PC-9 (cell line): Measurements from ENCODE around the gene NUDC. TPM values are rescaled to one million over a fixed set of nuclear protein-coding genes. Genes with fewer than 3 reads are reported as not detected.
"Not testable (repeated sequence)": the region's sequence is repeated elsewhere in the genome, so short reads cannot be mapped to it uniquely, and the experiment has no call there.

Experiments
- BruUV-seq: library from RNA; stranded (reverse); fragments of 400-500 nt; replicated peaks from 2 replicates; lab custom pipeline; 2021; lab: Mats Ljungman, UMichigan
- CTCF ChIA-PET: fragments of 300-600 bp; sonication (Branson Sonifier 250); formaldehyde crosslinking; loops from one replicate; lab custom pipeline; 2022; ENCODE audit warnings: antibody characterized with exemption; lab: Charles Lee
- POLR2A ChIA-PET: fragments of 300-600 bp; sonication (Branson Sonifier 250); formaldehyde crosslinking; loops from one replicate; lab custom pipeline; 2022; ENCODE audit warnings: antibody characterized with exemption; ENCODE audit not compliant: unreplicated experiment; lab: Charles Lee
- DNase-seq, 2 experiments: peaks; one replicate each; pipeline versions ENCODE4 v3.0.0 to v3.0.0-alpha.2; 2015 to 2022; ENCODE audit warnings: mixed read lengths in 1 of 2
- H2AFZ ChIP-seq: fragments of 200-600 bp; sonication (generic); 2 replicates; pipeline ENCODE4 v1.8.1; 2017; ENCODE audit warnings: antibody characterized with exemption
- H3F3A ChIP-seq: fragments of 200-600 bp; sonication (generic); 2 replicates; pipeline ENCODE4 v1.8.1; 2017; ENCODE audit warnings: antibody characterized with exemption, mild to moderate bottlenecking, low read depth; ENCODE audit not compliant: insufficient read depth
- H3K27ac ChIP-seq: fragments of 200-600 bp; sonication (generic); 2 replicates; pipeline ENCODE4 v1.6.1; 2016; ENCODE audit warnings: mixed run types
- H3K27me3 ChIP-seq: fragments of 200-600 bp; sonication (generic); 2 replicates; pipeline ENCODE4 v1.6.1; 2016; ENCODE audit warnings: low read depth, mixed run types; ENCODE audit not compliant: insufficient read depth
- H3K36me3 ChIP-seq: fragments of 200-600 bp; sonication (generic); 2 replicates; pipeline ENCODE4 v1.6.1; 2016; ENCODE audit warnings: low read depth, mixed run types
- H3K4me1 ChIP-seq: fragments of 200-600 bp; sonication (generic); replicated peaks from 2 replicates; pipeline ENCODE4 v1.6.1; 2016; ENCODE audit warnings: mixed run types; ENCODE audit not compliant: insufficient read depth
- H3K4me2 ChIP-seq: fragments of 200-600 bp; sonication (generic); 2 replicates; pipeline ENCODE4 v1.6.1; 2017; ENCODE audit warnings: mixed run types
- H3K4me3 ChIP-seq: fragments of 200-600 bp; sonication (generic); 2 replicates; pipeline ENCODE4 v1.6.1; 2016; ENCODE audit warnings: mixed run types
- H3K79me2 ChIP-seq: fragments of 200-600 bp; sonication (generic); 2 replicates; pipeline ENCODE4 v1.6.1; 2017; ENCODE audit warnings: low read depth, mixed run types
- H3K9me2 ChIP-seq: fragments of 200-600 bp; sonication (generic); 2 replicates; pipeline ENCODE4 v1.8.1; 2017; ENCODE audit warnings: mild to moderate bottlenecking; ENCODE audit not compliant: insufficient read depth
- H3K9me3 ChIP-seq: fragments of 200-600 bp; sonication (generic); 2 replicates; pipeline ENCODE4 v1.8.1; 2016; ENCODE audit warnings: low read depth; ENCODE audit not compliant: insufficient read depth
- H4K20me1 ChIP-seq: fragments of 200-600 bp; sonication (generic); 2 replicates; pipeline ENCODE4 v1.8.1; 2017; ENCODE audit not compliant: insufficient read depth
- EZH2 ChIP-seq: fragments of 200-600 bp; sonication (generic); IDR thresholded peaks from 2 replicates; pipeline ENCODE4 v1.8.0; 2017; ENCODE audit warnings: antibody characterized with exemption, low read depth
- intact Hi-C: fragments of 100-400 bp; cut with micrococcal nuclease; formaldehyde crosslinking; loops from one replicate; pipeline ENCODE4 v1.10.0; 2022; ENCODE audit not compliant: unreplicated experiment
- total RNA-seq: library from RNA; stranded (reverse); gene quantifications from 2 replicates; pipeline ENCODE4 v1.2.3, GENCODE V29; 2021
- TF ChIP-seq, protein P1 (sequence below): fragments of 200-600 bp; sonication (generic); conservative IDR thresholded peaks from 2 replicates; pipeline ENCODE4 v1.6.1; 2017; ENCODE audit warnings: mixed run types, antibody characterized with exemption, mild to moderate bottlenecking, moderate library complexity

Gene NUDC
- total RNA-seq, 1 experiment from 2014 or later: 104 TPM

DNA sequence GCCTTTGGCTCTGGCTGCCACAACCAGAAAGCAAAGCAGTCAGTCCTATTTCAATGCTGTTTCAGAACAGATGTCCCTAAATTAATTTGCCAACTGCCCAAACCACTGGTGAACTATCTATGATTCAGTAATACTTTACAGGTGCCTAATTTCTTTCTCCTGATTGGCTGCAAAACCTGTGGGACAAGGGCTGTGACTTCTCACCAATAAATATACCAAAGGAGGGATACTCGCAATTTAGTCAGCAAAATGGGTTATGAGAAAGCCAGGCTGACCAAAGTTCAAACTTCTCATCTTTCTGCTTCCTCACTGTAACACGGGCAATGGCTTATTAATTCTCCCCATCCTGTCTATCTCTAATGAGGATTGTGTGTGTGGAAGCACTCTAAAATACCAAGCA, 44.2 kb upstream of the NUDC start:
- H3K9me3 ChIP-seq: no peaks in the 10 kb centered on the region
- peak overlapping the region; percentile 72 for H3K4me2 ChIP-seq
- no peaks in the 10 kb centered on the region for H3K9me2 ChIP-seq
- POLR2A ChIA-PET: interaction anchor here (0.6 to 0.7 kb wide), 3 partner anchors 116 to 287 kb away, joined by 3 to 5 read pairs (median 3); no protein-coding TSS in a partner anchor
- no peak for TF ChIP-seq EZH2
- TF ChIP-seq, protein P1, sequence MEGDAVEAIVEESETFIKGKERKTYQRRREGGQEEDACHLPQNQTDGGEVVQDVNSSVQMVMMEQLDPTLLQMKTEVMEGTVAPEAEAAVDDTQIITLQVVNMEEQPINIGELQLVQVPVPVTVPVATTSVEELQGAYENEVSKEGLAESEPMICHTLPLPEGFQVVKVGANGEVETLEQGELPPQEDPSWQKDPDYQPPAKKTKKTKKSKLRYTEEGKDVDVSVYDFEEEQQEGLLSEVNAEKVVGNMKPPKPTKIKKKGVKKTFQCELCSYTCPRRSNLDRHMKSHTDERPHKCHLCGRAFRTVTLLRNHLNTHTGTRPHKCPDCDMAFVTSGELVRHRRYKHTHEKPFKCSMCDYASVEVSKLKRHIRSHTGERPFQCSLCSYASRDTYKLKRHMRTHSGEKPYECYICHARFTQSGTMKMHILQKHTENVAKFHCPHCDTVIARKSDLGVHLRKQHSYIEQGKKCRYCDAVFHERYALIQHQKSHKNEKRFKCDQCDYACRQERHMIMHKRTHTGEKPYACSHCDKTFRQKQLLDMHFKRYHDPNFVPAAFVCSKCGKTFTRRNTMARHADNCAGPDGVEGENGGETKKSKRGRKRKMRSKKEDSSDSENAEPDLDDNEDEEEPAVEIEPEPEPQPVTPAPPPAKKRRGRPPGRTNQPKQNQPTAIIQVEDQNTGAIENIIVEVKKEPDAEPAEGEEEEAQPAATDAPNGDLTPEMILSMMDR: no peak
- no peak overlapping the region for H2AFZ ChIP-seq
- no peaks in the 10 kb centered on the region for H3K36me3 ChIP-seq
- CTCF ChIA-PET: interaction anchor here (0.5 to 1.9 kb wide), 2 partner anchors 176 to 754 kb away, joined by 3 read pairs; no protein-coding TSS in a partner anchor
- intact Hi-C loops: no loop called here
- peak in 1 of 2 experiments; percentile 71 for DNase-seq
- no peaks in the 10 kb centered on the region for H3K79me2 ChIP-seq
- peak overlapping the region; percentile 96 for H3K27ac ChIP-seq
- H3K4me3 ChIP-seq: peak overlapping the region; percentile 36; the same call in 1 of the 2 replicates
- no peaks in the 10 kb centered on the region for H3K27me3 ChIP-seq
- H3F3A ChIP-seq: peaks cover 25% of the 10 kb centered on the region
- no TSS peak for BruUV-seq
- H3K4me1 ChIP-seq: peaks cover 41% of the 10 kb centered on the region
- H4K20me1 ChIP-seq: no peaks in the 10 kb centered on the region

DNA sequence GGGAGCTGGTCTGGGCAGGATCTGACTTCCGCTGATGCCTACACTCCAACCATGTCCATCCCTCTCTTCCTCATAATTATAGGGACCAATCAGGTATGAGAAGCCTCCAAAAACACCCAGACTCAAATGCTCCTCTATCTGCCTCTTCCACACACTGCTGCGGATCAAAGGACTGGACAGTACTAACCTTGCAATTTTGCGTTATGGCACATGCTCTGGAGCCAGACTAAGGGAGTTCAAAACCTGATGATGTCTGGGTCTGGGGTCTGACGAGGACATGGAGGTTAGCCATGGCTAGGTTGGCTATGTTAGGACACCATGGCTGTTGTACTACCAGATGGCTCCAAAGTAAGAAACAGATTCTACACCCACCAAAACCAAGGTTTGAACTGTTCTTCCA, 41.8 kb upstream of the NUDC start:
- peaks cover 19% of the 10 kb centered on the region for H3F3A ChIP-seq
- CTCF ChIA-PET: interaction anchor here (0.7 kb wide), 1 partner anchor 19 kb away, joined by 4 read pairs; no protein-coding TSS in a partner anchor
- H3K9me2 ChIP-seq: no peaks in the 10 kb centered on the region
- POLR2A ChIA-PET: no interaction called here
- no peaks in the 10 kb centered on the region for H3K79me2 ChIP-seq
- intact Hi-C loops: loop anchor here (2.0 kb wide), 1 partner anchor 69 kb away; no protein-coding TSS in a partner anchor
- H4K20me1 ChIP-seq: no peaks in the 10 kb centered on the region
- H3K4me3 ChIP-seq: no peak overlapping the region
- no TSS peak for BruUV-seq
- no peaks in the 10 kb centered on the region for H3K27me3 ChIP-seq
- H2AFZ ChIP-seq: no peak overlapping the region
- H3K4me2 ChIP-seq: no peak overlapping the region
- no peak for TF ChIP-seq EZH2
- TF ChIP-seq, protein P1: no peak
- peaks cover 30% of the 10 kb centered on the region for H3K4me1 ChIP-seq
- H3K36me3 ChIP-seq: no peaks in the 10 kb centered on the region; the same call in 1 of the 2 replicates
- no peak overlapping the region for H3K27ac ChIP-seq
- DNase-seq: no peak
- no peaks in the 10 kb centered on the region for H3K9me3 ChIP-seq

DNA sequence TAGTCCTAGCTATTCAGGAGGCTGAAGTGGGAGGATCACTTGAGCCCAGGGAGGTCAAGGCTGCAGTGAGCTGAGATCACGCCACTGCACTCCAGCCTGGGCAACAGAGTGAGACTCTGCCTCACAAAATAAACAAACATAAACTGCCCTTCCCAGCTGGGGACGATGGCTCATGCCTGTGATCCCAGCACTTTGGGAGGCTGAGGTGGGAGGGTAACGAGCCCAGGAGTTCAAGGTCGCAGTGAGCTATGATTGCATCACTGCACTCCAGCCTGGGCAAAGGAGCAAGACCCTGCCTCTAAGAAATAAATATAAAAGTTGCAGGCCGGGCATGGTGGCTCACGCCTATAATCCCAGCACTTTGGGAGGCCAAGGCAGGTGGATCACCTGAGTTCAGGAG, 39.9 kb upstream of the NUDC start:
- H3K9me3 ChIP-seq, H3K79me2 ChIP-seq, H3K36me3 ChIP-seq, H3K4me3 ChIP-seq, H2AFZ ChIP-seq, CTCF ChIA-PET, H4K20me1 ChIP-seq, H3K4me2 ChIP-seq, intact Hi-C loops, BruUV-seq, H3K27ac ChIP-seq, H3K27me3 ChIP-seq, DNase-seq, H3K9me2 ChIP-seq, POLR2A ChIA-PET: not testable (repeated sequence)
- Histone ChIP-seq H3K4me1 (peaks cover 12% of the 10 kb centered on the region), H3F3A (peaks cover 14% of the 10 kb centered on the region)
